Karpas-422 (cell line): Measurements from ENCODE around the gene OR10P1. TPM values are rescaled to one million over a fixed set of nuclear protein-coding genes. Genes with fewer than 3 reads are reported as not detected.

Experiments used
- DNase-seq: peaks from one replicate; pipeline ENCODE4 v3.0.0-alpha.2; 2015
- H2AFZ ChIP-seq: fragments of 200-600 bp; sonication (generic); 2 replicates; pipeline ENCODE4 v1.6.1; 2014; ENCODE audit warnings: antibody characterized with exemption, low read length, mixed read lengths
- H3K27ac ChIP-seq: fragments of 200-600 bp; sonication (generic); 2 replicates; pipeline ENCODE4 v1.5.1; 2014; ENCODE audit warnings: mild to moderate bottlenecking, low read length, moderate library complexity
- H3K27me3 ChIP-seq: fragments of 200-600 bp; sonication (generic); 2 replicates; pipeline ENCODE4 v1.6.1; 2014; ENCODE audit warnings: low read length, mixed read lengths
- H3K36me3 ChIP-seq: fragments of 200-600 bp; sonication (generic); 2 replicates; pipeline ENCODE4 v1.6.1; 2014; ENCODE audit warnings: low read length, mixed read lengths; ENCODE audit not compliant: insufficient read depth
- H3K4me1 ChIP-seq: fragments of 200-600 bp; sonication (generic); 2 replicates; pipeline ENCODE4 v1.6.1; 2014; ENCODE audit warnings: mild to moderate bottlenecking, low read length, mixed read lengths
- H3K4me2 ChIP-seq: fragments of 200-600 bp; sonication (generic); 2 replicates; pipeline ENCODE4 v1.6.1; 2014; ENCODE audit warnings: low read length, low read depth, mild to moderate bottlenecking; ENCODE audit not compliant: poor library complexity, severe bottlenecking
- H3K4me3 ChIP-seq: fragments of 200-600 bp; sonication (generic); 2 replicates; pipeline ENCODE4 v1.5.1; 2014; ENCODE audit warnings: mild to moderate bottlenecking, antibody characterized with exemption, low read length, mixed read lengths
- H3K79me2 ChIP-seq: fragments of 200-600 bp; sonication (generic); 2 replicates; pipeline ENCODE4 v1.6.1; 2014; ENCODE audit warnings: mild to moderate bottlenecking, low read length, mixed read lengths
- H3K9ac ChIP-seq: fragments of 200-600 bp; sonication (generic); 2 replicates; pipeline ENCODE4 v1.6.0; 2014; ENCODE audit warnings: low read length
- H3K9me2 ChIP-seq: fragments of 200-600 bp; sonication (generic), shearing (Covaris generic); replicated peaks from 2 replicates; pipeline ENCODE4 v1.6.0; 2014; ENCODE audit warnings: mild to moderate bottlenecking, low read length, moderate library complexity; ENCODE audit not compliant: insufficient read depth
- H3K9me3 ChIP-seq: fragments of 300-700, 200-600 bp; sonication (generic); 2 replicates; pipeline ENCODE4 v1.6.1; 2014; ENCODE audit warnings: low read length, mixed read lengths
- H4K20me1 ChIP-seq: fragments of 200-600 bp; sonication (generic); 2 replicates; pipeline ENCODE4 v1.6.1; 2014; ENCODE audit warnings: mild to moderate bottlenecking, antibody characterized with exemption, low read length, low read depth; ENCODE audit not compliant: insufficient read depth
- small RNA-seq: library from RNA; depleted of rRNA; stranded (forward); fragments of <200 nt; gene quantifications from one replicate; pipeline ENCODE3, GENCODE V24; 2014
- total RNA-seq: library from RNA; depleted of rRNA; stranded (reverse); fragments of >200 nt; shearing (Covaris generic); gene quantifications from 2 replicates; pipeline ENCODE4 v1.2.3, GENCODE V29; 2014; ENCODE audit warnings: low replicate concordance; rRNA removed

Gene OR10P1
- total RNA-seq, 1 experiment from 2014 or later, result not detected

DNA sequence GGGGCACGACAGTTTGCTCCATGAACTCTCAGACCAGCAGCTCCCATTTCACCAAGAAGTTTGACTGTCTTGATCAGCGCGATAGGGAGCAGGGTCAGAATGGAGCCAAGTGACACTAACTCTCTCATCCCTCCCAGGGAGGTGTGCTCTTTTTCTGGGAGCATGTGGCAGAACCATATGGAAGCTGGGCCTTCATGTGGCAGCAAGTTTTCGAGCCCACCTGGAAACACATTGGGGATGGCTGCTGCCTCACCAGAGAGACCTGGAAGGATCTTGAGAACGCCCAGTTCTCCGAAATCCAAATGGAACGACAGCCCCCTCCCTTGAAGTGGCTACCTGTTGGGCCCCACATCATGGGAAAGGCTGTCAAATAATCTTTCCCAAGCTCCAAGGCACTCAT lies 47.0 kb downstream of the OR10P1 start:
- Histone ChIP-seq H3K4me1 (no peaks in the 10 kb centered on the region), H3K9me3 (no peaks in the 10 kb centered on the region), H3K9ac (no peak overlapping the region), H4K20me1 (no peaks in the 10 kb centered on the region), H3K79me2 (no peaks in the 10 kb centered on the region), H3K27ac (no peak overlapping the region), H2AFZ (no peak overlapping the region), H3K27me3 (no peaks in the 10 kb centered on the region), H3K36me3 (no peaks in the 10 kb centered on the region), H3K4me2 (no peak overlapping the region), H3K9me2 (no peaks in the 10 kb centered on the region), H3K4me3 (no peak overlapping the region)
- no peak for DNase-seq

DNA sequence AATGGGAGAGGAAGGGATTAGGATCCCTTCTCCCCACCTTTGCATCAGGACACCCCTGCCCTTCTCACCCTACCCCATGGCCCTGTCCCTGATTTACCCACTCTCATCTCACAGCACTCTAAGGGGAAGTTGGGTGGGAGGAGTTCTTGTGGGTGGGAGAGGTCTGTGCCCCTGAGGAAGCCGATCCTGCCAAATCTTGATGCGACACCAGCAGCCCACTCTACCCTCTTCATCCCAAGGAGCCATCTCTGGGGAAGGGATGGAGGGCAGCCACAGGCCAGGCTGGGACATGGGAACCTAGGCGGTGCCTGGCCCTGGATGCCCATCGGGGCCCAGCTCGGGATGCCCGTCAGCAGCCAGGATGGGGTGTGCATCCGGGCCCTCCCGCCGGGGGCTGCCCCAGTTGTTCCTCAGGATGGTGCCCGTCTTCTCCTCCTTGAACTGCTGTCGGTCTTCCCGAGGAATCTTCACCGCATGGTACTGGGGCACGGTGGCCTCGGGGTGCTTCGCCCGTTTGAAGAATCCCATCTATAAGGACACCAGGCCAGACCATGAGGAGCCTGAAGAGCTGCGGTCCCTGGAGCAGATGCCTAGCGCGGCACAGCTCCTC lies 48.2 kb downstream of the OR10P1 start:
- no peak for DNase-seq

DNA sequence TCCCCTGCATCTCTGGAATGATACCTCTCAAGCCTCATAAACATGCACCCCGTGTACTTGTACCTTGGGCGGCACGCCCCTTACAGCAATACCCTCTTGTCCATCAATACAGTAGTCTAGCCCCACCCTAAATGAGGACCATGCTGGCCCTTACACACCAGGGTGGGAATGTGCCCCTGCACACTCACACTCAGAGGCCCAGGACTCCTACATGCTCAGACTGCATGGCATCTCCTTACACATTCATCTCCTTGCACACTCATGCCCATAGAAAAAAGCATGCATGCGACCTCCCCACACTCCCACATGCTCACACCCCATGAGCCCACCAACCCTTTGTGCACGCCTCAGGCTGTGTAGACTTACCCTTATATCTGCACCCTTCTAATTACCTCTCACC lies 49.0 kb downstream of the OR10P1 start:
- Histone ChIP-seq H3K9ac (no peak overlapping the region), H4K20me1 (no peaks in the 10 kb centered on the region), H3K27me3 (no peaks in the 10 kb centered on the region), H3K9me3 (no peaks in the 10 kb centered on the region), H3K79me2 (no peaks in the 10 kb centered on the region), H3K36me3 (no peaks in the 10 kb centered on the region), H3K9me2 (no peaks in the 10 kb centered on the region), H3K27ac (no peak overlapping the region), H3K4me1 (no peaks in the 10 kb centered on the region), H2AFZ (no peak overlapping the region), H3K4me2 (no peak overlapping the region), H3K4me3 (no peak overlapping the region)
- no peak for DNase-seq

More for the DNA sequence above, 48.2 kb downstream of the OR10P1 start:
- Histone ChIP-seq H3K4me3 (no peak overlapping the region), H2AFZ (no peak overlapping the region), H3K4me2 (no peak overlapping the region), H3K9ac (no peak overlapping the region), H3K4me1 (no peaks in the 10 kb centered on the region), H3K9me3 (no peaks in the 10 kb centered on the region), H3K9me2 (no peaks in the 10 kb centered on the region), H4K20me1 (no peaks in the 10 kb centered on the region), H3K27ac (no peak overlapping the region), H3K36me3 (no peaks in the 10 kb centered on the region), H3K27me3 (no peaks in the 10 kb centered on the region), H3K79me2 (no peaks in the 10 kb centered on the region)

DNA sequence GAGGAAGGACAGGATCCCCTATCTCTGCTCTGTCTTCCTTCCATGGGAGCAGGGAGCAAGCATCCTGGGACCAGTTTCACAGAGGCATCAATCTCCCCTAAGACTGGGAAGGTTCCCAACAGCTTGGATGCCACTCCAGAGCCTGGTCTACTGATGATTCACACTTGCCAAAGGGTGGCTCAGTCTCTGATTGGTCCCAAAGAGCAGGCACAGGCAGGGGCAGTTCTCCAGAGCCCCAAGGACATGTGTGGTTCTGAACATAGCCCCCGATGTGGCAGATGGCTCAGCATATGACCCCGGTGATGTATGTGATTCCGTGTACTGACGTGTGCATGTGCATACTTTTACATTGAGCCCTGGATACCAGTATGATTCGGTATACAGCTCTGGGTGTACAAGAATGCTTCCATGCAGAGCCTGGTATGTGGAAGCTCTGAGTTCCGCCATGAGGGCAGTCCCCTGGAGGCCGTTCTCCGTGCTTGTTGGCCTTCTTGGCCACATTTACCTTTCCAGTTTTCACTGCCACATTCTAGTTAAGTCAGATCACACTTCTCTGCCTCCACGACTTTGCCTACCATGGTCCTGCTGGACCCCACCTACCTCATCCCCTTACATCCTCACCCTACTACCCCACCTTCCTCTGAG lies 49.8 kb downstream of the OR10P1 start:
- no peak overlapping the region for H3K27ac ChIP-seq
- no peak overlapping the region for H2AFZ ChIP-seq
- no peaks in the 10 kb centered on the region for H3K9me2 ChIP-seq

More for the DNA sequence above, 49.8 kb downstream of the OR10P1 start:
- no peak overlapping the region for H3K4me3 ChIP-seq
- no peak for DNase-seq
- H4K20me1 ChIP-seq, result no peaks in the 10 kb centered on the region
- no peaks in the 10 kb centered on the region for H3K79me2 ChIP-seq
- H3K36me3 ChIP-seq, result no peaks in the 10 kb centered on the region
- no peak overlapping the region for H3K9ac ChIP-seq
- H3K9me3 ChIP-seq, result no peaks in the 10 kb centered on the region
- no peaks in the 10 kb centered on the region for H3K4me1 ChIP-seq
- H3K4me2 ChIP-seq, result no peak overlapping the region
- H3K27me3 ChIP-seq, result no peaks in the 10 kb centered on the region

Small RNA genes lying within 50 kb of the gene (small RNA-seq; reads per million reads assigned to genes)
- not detected for gene AC009779.5

Other genes starting within 250 kb of the OR10P1 start
- not detected in 2 replicates for gene OR6C65, start 236.4 kb upstream of the OR10P1 start, total RNA-seq
- not detected in 2 replicates for gene OR6C76, start 210.6 kb upstream of the OR10P1 start, total RNA-seq
- not detected in 2 replicates for gene OR6C2, start 192.8 kb upstream of the OR10P1 start, total RNA-seq
- gene OR6C70, start 166.8 kb upstream of the OR10P1 start, total RNA-seq, result not detected in 2 replicates
- not detected in 2 replicates for gene OR6C68, start 144.5 kb upstream of the OR10P1 start, total RNA-seq
- not detected in 2 replicates for gene OR6C4, start 87.3 kb upstream of the OR10P1 start, total RNA-seq
- not detected in 2 replicates for gene OR2AP1, start 64.4 kb upstream of the OR10P1 start, total RNA-seq
- 0.78 and 2.6 TPM in 2 replicates for gene ITGA7, start 71.0 kb downstream of the OR10P1 start, total RNA-seq
- 83.4 and 191 TPM in 2 replicates for gene BLOC1S1, start 79.2 kb downstream of the OR10P1 start, total RNA-seq
- gene RDH5, start 83.5 kb downstream of the OR10P1 start, total RNA-seq, result 12.4 and 12.8 TPM in 2 replicates
- gene CD63, start 92.1 kb downstream of the OR10P1 start, total RNA-seq, result 150 and 266 TPM in 2 replicates
- gene GDF11, start 106.2 kb downstream of the OR10P1 start, total RNA-seq, result 2.9 and 7.8 TPM in 2 replicates
- gene SARNP, start 180.8 kb downstream of the OR10P1 start, total RNA-seq, result 64.9 and 100 TPM in 2 replicates
- gene ORMDL2, start 181.1 kb downstream of the OR10P1 start, total RNA-seq, result 32.6 and 37.4 TPM in 2 replicates
- gene DNAJC14, start 192.7 kb downstream of the OR10P1 start, total RNA-seq, result 28.6 and 36.9 TPM in 2 replicates
- gene MMP19, start 206.0 kb downstream of the OR10P1 start, total RNA-seq, result 0.11 TPM in 1 of 2 replicates, not detected in the other